ENCODE results near the gene TMIE.

DNA sequence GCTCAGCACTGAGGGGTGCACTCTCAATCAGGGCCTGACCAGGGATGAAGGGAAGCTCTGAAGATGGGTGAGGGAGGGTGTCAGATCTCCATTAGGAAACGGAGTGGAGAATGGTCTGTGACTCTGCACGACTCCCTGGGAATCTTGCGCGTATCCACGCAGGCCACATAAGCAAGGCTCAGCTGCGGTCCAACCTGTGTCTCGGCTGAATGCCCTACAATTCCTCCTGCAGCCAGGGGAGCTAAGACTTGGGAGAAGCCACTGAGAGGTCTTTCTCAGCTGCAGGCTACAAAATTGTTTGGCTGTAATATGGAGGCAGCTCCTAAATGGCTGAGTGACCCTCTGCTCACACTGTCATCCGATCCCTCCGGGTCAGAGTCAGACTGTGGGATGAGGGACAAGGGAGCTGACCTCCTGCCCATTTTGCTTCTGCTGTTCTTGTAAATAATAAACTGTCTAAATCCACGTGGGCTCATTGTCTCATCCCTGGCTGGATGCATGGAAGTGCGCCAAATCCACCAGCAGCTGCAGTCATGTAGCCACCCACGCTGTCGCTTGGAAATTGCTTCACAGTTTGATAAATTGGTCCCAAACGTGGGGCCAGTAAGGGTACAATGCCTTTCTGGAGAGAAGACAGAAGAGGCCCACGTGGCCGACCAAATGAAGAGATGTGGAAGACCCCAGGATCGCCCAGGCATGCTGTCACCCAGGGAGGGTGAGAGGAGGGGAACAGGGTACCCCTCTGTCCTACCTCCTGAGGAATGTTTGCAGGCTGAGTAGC is 38.2 kb upstream of the TMIE start:
- TF ChIP-seq POLR2A (IDR thresholded peaks at IDR 0.05; ENCODE audit: low read depth) (no peak), EP300 (IDR thresholded peaks at IDR 0.05) (no peak), POLR2AphosphoS5 (IDR thresholded peaks at IDR 0.05) (no peak)
- TF ChIP-seq, protein P1, sequence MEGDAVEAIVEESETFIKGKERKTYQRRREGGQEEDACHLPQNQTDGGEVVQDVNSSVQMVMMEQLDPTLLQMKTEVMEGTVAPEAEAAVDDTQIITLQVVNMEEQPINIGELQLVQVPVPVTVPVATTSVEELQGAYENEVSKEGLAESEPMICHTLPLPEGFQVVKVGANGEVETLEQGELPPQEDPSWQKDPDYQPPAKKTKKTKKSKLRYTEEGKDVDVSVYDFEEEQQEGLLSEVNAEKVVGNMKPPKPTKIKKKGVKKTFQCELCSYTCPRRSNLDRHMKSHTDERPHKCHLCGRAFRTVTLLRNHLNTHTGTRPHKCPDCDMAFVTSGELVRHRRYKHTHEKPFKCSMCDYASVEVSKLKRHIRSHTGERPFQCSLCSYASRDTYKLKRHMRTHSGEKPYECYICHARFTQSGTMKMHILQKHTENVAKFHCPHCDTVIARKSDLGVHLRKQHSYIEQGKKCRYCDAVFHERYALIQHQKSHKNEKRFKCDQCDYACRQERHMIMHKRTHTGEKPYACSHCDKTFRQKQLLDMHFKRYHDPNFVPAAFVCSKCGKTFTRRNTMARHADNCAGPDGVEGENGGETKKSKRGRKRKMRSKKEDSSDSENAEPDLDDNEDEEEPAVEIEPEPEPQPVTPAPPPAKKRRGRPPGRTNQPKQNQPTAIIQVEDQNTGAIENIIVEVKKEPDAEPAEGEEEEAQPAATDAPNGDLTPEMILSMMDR (IDR thresholded peaks at IDR 0.05) = no peak
